Measurements from ENCODE around the gene EXT2.

GRCh38 chr11:44178381-44178780 is 82.9 kb downstream of the EXT2 start:
- TF ChIP-seq, protein P1, sequence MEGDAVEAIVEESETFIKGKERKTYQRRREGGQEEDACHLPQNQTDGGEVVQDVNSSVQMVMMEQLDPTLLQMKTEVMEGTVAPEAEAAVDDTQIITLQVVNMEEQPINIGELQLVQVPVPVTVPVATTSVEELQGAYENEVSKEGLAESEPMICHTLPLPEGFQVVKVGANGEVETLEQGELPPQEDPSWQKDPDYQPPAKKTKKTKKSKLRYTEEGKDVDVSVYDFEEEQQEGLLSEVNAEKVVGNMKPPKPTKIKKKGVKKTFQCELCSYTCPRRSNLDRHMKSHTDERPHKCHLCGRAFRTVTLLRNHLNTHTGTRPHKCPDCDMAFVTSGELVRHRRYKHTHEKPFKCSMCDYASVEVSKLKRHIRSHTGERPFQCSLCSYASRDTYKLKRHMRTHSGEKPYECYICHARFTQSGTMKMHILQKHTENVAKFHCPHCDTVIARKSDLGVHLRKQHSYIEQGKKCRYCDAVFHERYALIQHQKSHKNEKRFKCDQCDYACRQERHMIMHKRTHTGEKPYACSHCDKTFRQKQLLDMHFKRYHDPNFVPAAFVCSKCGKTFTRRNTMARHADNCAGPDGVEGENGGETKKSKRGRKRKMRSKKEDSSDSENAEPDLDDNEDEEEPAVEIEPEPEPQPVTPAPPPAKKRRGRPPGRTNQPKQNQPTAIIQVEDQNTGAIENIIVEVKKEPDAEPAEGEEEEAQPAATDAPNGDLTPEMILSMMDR (IDR thresholded peaks at IDR 0.05), result no peak
- no peak for TF ChIP-seq POLR2A (IDR thresholded peaks at IDR 0.05)

Measured in testis (tissue), 2 donors.